Mesothelial cell of epicardium (in vitro differentiated cells): Measurements from ENCODE around the gene SAMD14. TPM values are rescaled to one million over a fixed set of nuclear protein-coding genes. Genes with fewer than 3 reads are reported as not detected.

Source experiments
- DNase-seq, 2 experiments: peaks; one replicate each; pipeline ENCODE4 v3.0.0; 2021; ENCODE audit warnings: low spot score in 2 of 2; ENCODE audit not compliant: unreplicated experiment in 2 of 2
- H3K27ac Mint-ChIP-seq: 2 replicates; pipeline ENCODE4 v1.8.0; 2021; ENCODE audit warnings: mixed read lengths
- H3K27me3 Mint-ChIP-seq: 2 replicates; pipeline ENCODE4 v1.8.0; 2021; ENCODE audit warnings: low read depth, mixed read lengths
- H3K36me3 Mint-ChIP-seq: 2 replicates; pipeline ENCODE4 v1.8.0; 2021; ENCODE audit warnings: mixed read lengths
- H3K4me1 Mint-ChIP-seq: 2 replicates; pipeline ENCODE4 v1.8.0; 2021; ENCODE audit warnings: mixed read lengths
- H3K4me3 Mint-ChIP-seq: 2 replicates; pipeline ENCODE4 v1.8.0; 2021; ENCODE audit warnings: mild to moderate bottlenecking, moderate library complexity, mixed read lengths
- H3K9me3 Mint-ChIP-seq: 2 replicates; pipeline ENCODE4 v1.8.0; 2021; ENCODE audit warnings: mixed read lengths
- CTCF ChIP-seq: fragments of 200-600 bp; sonication (generic); IDR thresholded peaks from one replicate; pipeline ENCODE4 v1.5.0; 2021; ENCODE audit warnings: antibody characterized with exemption; ENCODE audit not compliant: unreplicated experiment
- total RNA-seq: library from RNA; stranded (reverse); gene quantifications from 3 replicates; pipeline ENCODE4 v1.2.1, GENCODE V29; 2021

SAMD14 gene
- total RNA-seq, result 17.3 to 20.0 TPM (median 19.4 TPM) in 3 replicates

GRCh38 chr17:50129728-50130558 lies at the start of gene SAMD14:
SAMD14 (minus strand) TSS chr17:50130160; CDS start chr17:50124959, 5,201 bp downstream.
- TF ChIP-seq CTCF, result no peak
- Mint-ChIP-seq H3K27me3 (peaks cover 8% of the 10 kb centered on the region), H3K36me3 (no peaks in the 10 kb centered on the region), H3K4me3 (peak within 1 kb of the TSS; percentile 93), H3K4me1 (peaks cover 20% of the 10 kb centered on the region), H3K9me3 (no peaks in the 10 kb centered on the region), H3K27ac (peak within 1 kb of the TSS; percentile 91)
- peak in 1 of 2 experiments; percentile 64 for DNase-seq

- Mint-ChIP-seq H3K36me3 (no peaks in the 10 kb centered on the region), H3K4me3 (peak overlapping the region; percentile 42), H3K27me3 (no peaks in the 10 kb centered on the region), H3K4me1 (peaks cover 42% of the 10 kb centered on the region), H3K27ac (peak overlapping the region; percentile 79), H3K9me3 (no peaks in the 10 kb centered on the region)
- no peak for TF ChIP-seq CTCF
- DNase-seq, result no peak
Observed at GRCh38 chr17:50177983-50178834, 48.2 kb upstream of the SAMD14 start.

GRCh38 chr17:50177476-50177875 lies 47.5 kb upstream of the SAMD14 start:
- Mint-ChIP-seq H3K9me3 (no peaks in the 10 kb centered on the region), H3K27me3 (no peaks in the 10 kb centered on the region), H3K36me3 (no peaks in the 10 kb centered on the region), H3K4me1 (peaks cover 48% of the 10 kb centered on the region), H3K4me3 (no peak overlapping the region), H3K27ac (peak overlapping the region; percentile 79)
- no peak for DNase-seq
- no peak for TF ChIP-seq CTCF

GRCh38 chr17:50176559-50177357 lies 46.8 kb upstream of the SAMD14 start:
- Mint-ChIP-seq H3K9me3 (no peaks in the 10 kb centered on the region), H3K4me3 (no peak overlapping the region), H3K27ac (peak overlapping the region; percentile 89), H3K4me1 (peaks cover 46% of the 10 kb centered on the region), H3K36me3 (no peaks in the 10 kb centered on the region), H3K27me3 (no peaks in the 10 kb centered on the region)
- DNase-seq, result no peak
- no peak for TF ChIP-seq CTCF
